Retinal pigment epithelial cell (primary cell): Measurements from ENCODE around the gene CACNG3.

Experiments used
- DNase-seq: peaks from one replicate; pipeline ENCODE4 v3.0.0-alpha.2; 2010; ENCODE audit warnings: low read depth
- H3K4me3 ChIP-seq: 2 replicates; pipeline ENCODE4 v1.5.1; 2011; ENCODE audit warnings: mild to moderate bottlenecking, low read length, control low read depth, moderate library complexity
- CTCF ChIP-seq: conservative IDR thresholded peaks from 2 replicates; pipeline ENCODE4 v1.5.1; 2011; ENCODE audit warnings: low read depth, low read length, control low read depth, inconsistent platforms

The CACNG3 gene

GRCh38 chr16:24275413-24275812 is 19.3 kb downstream of the CACNG3 start:
- TF ChIP-seq CTCF, result no peak
- H3K4me3 ChIP-seq, result no peak overlapping the region
- no peak for DNase-seq

GRCh38 chr16:24279982-24280515 is 23.9 kb downstream of the CACNG3 start:
- H3K4me3 ChIP-seq, result no peak overlapping the region
- DNase-seq, result no peak
- TF ChIP-seq CTCF, result no peak

DNA sequence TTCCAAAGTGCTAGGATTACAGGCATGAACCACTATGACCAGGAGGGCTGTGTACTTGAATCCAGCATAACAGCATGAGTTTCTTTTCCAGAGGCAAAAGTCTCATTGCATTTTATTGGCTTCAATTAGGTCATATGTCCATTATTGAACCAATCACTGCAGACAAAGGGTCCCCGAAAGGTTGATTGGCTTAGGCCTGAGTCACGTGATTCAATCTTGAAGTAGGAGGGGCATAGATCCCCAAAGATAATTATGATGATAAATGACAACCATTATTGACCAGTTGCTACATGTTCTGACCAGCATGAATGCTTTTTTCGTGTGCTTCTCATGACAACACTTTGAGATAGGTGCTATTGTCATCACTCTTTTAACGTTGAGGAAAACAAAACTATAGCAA is 25.3 kb downstream of the CACNG3 start:
- H3K4me3 ChIP-seq, result no peak overlapping the region
- TF ChIP-seq CTCF, result no peak
- no peak for DNase-seq

GRCh38 chr16:24282141-24282540 is 26.0 kb downstream of the CACNG3 start:
- no peak for DNase-seq
- no peak for TF ChIP-seq CTCF
- no peak overlapping the region for H3K4me3 ChIP-seq

DNA sequence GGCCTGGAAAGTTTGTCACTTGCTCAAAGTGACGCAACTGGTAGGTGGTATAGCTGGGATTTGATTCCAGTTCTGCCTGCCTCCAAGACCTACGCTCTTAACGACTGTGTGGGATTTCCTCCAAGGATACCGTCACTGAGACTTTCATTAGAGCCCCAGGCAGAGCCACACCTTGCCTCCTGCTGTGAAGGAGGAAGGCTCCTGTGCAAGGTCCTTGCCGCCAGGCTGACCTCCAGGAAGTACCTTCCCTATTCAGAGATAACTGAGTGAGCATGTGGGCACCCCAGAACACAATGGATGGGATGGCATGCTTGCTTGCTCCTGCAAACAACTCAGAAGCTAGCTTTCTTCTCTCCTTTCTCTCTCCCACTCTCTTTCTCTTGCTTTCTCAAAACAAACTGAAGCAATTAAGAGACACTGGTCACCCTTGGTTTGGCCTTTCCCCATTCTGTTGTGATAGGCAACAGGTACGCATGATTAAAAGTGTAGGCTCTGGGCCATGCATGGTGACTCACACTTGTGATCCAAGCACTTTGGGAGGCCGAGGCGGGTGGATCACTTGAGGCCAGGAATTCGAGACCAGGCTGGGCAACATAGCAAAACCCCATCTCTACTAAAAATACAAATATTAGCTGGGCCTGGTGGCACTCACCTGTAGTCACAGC is 30.7 kb downstream of the CACNG3 start:
- no peak for TF ChIP-seq CTCF
- no peak for DNase-seq
- no peak overlapping the region for H3K4me3 ChIP-seq

DNA sequence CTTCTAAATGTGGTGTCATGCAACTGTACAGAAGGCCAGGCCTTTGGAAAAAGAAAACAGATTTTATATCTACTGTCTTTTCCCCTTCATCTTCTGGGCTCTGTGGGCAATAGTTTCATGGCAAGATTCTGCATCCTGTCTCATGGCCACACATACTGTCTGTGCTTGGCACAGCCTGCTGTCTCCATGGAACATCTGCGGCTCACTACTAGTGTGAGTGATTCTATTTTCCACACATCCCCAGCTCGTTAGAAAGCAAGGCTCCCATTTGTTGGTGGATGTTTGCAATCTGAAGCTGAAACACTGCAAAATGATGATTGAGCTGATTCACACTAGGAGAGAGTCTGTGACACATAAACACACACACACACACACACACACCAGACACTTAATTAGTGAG is 32.4 kb downstream of the CACNG3 start:
- TF ChIP-seq CTCF, result no peak
- H3K4me3 ChIP-seq, result no peak overlapping the region
- DNase-seq, result no peak

DNA sequence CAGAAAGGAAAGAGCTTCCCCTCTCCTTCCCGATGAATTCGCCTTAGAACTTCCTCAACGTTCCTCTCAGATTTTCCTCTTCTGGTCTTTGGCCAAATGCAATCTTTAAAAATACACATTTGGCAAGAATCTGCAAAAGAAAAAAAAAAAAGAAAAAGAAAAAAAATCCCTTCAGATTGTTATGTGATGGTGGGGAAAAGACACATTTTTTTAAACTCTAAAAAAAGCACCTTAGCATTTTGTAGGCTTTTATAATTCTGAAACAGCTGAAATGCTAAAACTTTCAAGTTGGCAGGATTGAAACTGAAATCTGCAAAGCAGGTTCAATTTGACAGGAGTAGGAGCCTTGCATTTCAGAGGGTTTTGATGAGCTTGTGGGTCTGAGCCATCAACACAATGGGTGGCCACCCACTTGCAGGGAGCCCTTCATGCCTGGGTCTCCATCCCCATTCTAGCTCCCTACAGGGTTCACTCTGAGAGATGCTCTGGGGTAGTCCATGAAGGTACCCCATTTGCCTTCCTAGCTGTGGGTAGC is 33.1 kb downstream of the CACNG3 start:
- no peak for DNase-seq
- no peak for TF ChIP-seq CTCF
- no peak overlapping the region for H3K4me3 ChIP-seq
